Fibroblast of the aortic adventitia (primary cell): ENCODE measurements around the gene WLS. TPM values are rescaled to one million over a fixed set of nuclear protein-coding genes. Genes with fewer than 3 reads are reported as not detected.
A peak's percentile ranks its signal among the peaks of the same experiment; 100 is the strongest.

Experiments used
- DNase-seq: peaks from one replicate; pipeline ENCODE4 v3.0.0-alpha.2; 2010; ENCODE audit warnings: low read depth
- H3K4me3 ChIP-seq: 2 replicates; pipeline ENCODE4 v1.5.1; 2011; ENCODE audit warnings: low read depth, mild to moderate bottlenecking, control low read depth, low read length, moderate library complexity
- total RNA-seq: library from RNA; depleted of rRNA; stranded (reverse); fragments of >200 nt; gene quantifications from 2 replicates; pipeline ENCODE4 v1.2.3, GENCODE V29; 2012; ENCODE audit warnings: low replicate concordance
- TF ChIP-seq, protein P1 (sequence below): IDR thresholded peaks from 2 replicates; pipeline ENCODE4 v1.5.1; 2011; ENCODE audit warnings: mild to moderate bottlenecking, low read length, control low read depth, inconsistent platforms; ENCODE audit not compliant: insufficient read depth

WLS gene
- total RNA-seq, 1 donor, result 235 TPM

DNA sequence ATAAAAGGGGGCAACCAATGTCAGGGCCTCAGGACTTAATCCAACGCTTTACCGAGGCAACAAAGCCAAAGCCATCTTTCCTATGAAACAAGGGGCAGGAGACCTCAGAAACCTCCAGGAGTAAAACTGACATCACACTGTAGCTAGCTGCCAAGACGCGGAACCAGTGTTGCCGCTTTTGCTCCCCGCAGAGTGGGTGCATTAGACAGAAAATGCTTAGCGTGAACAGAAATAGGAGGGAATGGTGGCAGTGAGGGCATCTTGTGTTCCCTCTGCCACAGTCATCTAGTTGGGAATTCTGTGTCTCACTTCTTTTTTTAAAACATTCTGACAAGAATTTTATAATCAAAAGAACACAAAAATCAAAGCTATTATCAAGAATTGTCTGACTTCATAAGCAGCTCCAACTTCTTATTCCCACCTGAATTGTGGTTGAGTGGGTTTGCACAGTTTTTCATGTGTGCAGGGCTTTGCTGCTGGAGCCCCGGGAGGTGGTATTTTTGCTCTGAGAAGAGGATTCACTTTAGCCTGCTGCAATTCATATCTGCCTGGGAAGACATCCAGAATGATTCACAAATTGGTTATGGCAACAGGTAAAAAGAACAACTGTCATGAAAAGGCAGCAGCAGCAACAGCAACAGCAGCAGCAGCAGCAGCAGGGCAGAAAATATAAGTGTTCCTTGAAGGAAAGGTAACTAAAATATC is 99.7 kb downstream of the WLS start:
- TF ChIP-seq, protein P1, sequence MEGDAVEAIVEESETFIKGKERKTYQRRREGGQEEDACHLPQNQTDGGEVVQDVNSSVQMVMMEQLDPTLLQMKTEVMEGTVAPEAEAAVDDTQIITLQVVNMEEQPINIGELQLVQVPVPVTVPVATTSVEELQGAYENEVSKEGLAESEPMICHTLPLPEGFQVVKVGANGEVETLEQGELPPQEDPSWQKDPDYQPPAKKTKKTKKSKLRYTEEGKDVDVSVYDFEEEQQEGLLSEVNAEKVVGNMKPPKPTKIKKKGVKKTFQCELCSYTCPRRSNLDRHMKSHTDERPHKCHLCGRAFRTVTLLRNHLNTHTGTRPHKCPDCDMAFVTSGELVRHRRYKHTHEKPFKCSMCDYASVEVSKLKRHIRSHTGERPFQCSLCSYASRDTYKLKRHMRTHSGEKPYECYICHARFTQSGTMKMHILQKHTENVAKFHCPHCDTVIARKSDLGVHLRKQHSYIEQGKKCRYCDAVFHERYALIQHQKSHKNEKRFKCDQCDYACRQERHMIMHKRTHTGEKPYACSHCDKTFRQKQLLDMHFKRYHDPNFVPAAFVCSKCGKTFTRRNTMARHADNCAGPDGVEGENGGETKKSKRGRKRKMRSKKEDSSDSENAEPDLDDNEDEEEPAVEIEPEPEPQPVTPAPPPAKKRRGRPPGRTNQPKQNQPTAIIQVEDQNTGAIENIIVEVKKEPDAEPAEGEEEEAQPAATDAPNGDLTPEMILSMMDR, result no peak
- no peak overlapping the region for H3K4me3 ChIP-seq
- no peak for DNase-seq

DNA sequence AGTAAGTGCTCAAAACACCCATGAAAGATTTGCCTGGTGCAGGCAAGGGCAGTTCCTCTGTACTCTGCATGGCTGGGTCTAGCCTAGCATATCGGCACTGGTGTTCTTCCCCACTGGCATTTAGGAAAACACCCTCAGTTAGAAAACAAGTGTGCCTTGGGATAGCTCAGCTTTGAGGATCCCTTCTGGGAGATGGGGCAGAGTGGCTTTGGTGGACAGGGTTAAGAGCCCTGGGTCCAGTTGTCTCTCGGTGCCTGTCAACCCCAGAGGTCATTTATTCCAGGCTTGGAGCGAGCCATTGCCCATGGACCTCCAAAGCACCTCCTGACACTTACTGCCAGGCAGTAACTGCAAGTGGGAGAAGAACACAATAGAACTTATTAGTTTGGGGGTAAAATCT is 101.1 kb downstream of the WLS start:
- H3K4me3 ChIP-seq, result no peak overlapping the region
- TF ChIP-seq, protein P1, result no peak
- DNase-seq, result no peak

DNA sequence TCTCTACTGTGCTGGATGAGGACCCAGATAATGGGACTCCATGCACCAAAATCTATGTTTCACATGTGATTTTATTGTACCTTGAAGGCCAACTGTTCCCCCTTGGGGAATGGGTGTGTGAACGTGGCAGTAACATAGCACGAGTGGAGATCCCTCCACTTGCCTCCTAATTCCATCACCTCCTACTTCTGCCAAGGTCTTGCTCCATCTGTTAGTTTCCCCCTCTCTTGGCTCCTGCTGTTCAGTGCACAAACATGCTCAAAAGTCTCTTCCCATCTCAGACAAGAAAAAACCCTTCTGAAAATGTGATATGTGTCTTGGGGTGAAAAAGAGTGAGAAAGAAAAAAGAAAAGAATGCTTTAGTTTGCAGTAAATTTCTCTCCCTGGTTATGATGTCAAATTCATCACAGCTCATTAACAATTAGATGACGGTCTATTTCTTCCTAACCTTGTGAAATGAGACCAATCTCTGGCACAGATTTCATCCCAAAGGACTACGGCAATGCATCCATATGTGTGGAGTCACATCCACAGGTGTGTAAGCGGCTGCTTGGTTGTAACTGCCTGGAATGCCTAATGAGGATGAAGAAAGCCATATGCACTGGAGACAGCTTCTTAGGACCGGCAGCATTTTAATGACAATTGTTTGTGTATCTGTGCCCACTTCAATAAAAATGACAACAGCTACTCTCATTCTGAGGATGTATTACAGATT is 102.6 kb downstream of the WLS start:
- DNase-seq, result no peak
- H3K4me3 ChIP-seq, result no peak overlapping the region
- TF ChIP-seq, protein P1, result no peak

DNA sequence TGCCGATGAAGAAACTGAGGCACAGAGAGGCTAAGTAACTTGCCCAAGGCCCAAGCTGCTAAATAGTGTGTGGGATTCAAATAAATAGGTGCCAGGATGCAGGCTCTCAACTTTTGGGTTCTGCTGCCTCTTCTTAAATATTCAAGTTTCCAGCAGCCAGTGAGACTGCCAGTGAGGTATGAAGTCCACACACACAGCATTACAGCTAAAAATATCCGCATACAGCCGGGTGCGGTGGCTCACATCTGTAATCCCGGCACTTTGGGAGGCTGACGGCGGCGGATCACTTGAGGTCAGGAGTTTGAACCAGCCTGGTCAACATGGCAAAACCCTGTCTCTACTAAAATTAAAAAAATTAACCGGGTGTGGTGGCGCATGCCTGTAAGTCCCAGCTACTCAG is 103.5 kb downstream of the WLS start:
- no peak overlapping the region for H3K4me3 ChIP-seq
- no peak for DNase-seq
- TF ChIP-seq, protein P1, result no peak

DNA sequence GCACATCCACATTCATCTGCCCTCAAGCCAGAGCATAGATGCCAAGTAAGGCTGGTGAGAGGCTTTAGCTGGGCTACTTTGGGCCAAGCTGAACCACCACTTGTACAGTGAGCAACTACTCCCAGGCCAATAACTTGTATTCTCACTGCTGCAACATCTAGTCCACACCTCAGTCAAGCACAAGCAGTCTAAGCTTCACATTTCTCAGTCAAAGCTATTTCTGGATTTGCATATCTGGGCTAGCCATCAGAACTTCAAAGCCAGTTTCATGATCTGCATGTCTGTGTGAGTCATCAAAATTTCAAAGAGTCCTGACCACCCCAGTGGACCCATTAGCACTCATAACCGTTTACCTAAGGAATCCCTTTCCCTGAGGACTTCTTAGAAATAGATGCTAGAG is 104.2 kb downstream of the WLS start:
- H3K4me3 ChIP-seq, result no peak overlapping the region
- TF ChIP-seq, protein P1, result no peak
- DNase-seq, result peak; percentile 41

DNA sequence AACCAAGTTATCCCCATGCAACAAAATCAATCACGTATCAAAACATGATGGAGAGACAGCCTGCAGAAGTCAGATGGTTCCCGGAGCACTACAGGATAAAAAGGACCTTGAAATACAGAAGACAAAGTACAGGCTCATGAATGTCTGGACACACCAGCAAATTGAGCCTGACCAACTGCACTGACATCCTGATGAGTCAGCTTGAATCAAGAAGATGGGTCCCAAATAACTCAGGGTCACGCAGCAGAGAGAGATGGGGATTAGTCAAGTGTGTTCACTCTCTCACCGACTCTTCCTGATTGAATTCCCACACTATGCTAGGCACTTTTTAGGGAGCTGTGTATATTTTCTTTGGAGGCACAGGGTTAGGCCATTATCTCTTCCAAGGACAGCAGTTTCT is 110.8 kb downstream of the WLS start:
- TF ChIP-seq, protein P1, result no peak
- peak; percentile 64 for DNase-seq
- H3K4me3 ChIP-seq, result no peak overlapping the region
